Ovary (tissue), 3 donors: ENCODE measurements around the gene ANKS1B.

ENCODE experiments used
- CTCF ChIP-seq, 3 donors: fragments of 450-650 bp in 2 of 3; fragments of 200-600 bp in 1 of 3; IDR thresholded peaks; one replicate each; pipeline versions ENCODE4 v1.5.1 to v1.8.0; 2016 to 2022; ENCODE audit warnings: antibody characterized with exemption in 3 of 3, mild to moderate bottlenecking in 1 of 3
- POLR2A ChIP-seq: fragments of 450-650 bp; IDR thresholded peaks from one replicate; pipeline ENCODE4 v1.6.1; 2017; ENCODE audit warnings: antibody characterized with exemption, mild to moderate bottlenecking, moderate library complexity
- donor health status: DM: no; HTN: no; CAD: no.

GRCh38 chr12:99439399-99439798, 545.3 kb downstream of the ANKS1B start:
- TF ChIP-seq POLR2A (no peak), CTCF (IDR thresholded peaks at IDR 0.05) (no peak)
